ENCODE measurements around the gene SLC28A2.
A peak's percentile ranks its signal among the peaks of the same experiment; 100 is the strongest.

GRCh38 chr15:45279024-45279698 lies 27.1 kb downstream of the SLC28A2 start:
- TF ChIP-seq POLR2AphosphoS5 (IDR thresholded peaks at IDR 0.05; ENCODE audit: low read depth, low read length), result peak; percentile 92
- TF ChIP-seq TAF1 (IDR thresholded peaks at IDR 0.05; ENCODE audit: low read depth, low read length), result peak; percentile 86

All from GM12891 (cell line).